NCI-H1436 (cell line): ENCODE measurements around the gene TRPV6.

Experiments used
- DNase-seq: peaks from one replicate; lab custom pipeline; 2025; lab: John Stamatoyannopoulos, UW

The TRPV6 gene

DNA sequence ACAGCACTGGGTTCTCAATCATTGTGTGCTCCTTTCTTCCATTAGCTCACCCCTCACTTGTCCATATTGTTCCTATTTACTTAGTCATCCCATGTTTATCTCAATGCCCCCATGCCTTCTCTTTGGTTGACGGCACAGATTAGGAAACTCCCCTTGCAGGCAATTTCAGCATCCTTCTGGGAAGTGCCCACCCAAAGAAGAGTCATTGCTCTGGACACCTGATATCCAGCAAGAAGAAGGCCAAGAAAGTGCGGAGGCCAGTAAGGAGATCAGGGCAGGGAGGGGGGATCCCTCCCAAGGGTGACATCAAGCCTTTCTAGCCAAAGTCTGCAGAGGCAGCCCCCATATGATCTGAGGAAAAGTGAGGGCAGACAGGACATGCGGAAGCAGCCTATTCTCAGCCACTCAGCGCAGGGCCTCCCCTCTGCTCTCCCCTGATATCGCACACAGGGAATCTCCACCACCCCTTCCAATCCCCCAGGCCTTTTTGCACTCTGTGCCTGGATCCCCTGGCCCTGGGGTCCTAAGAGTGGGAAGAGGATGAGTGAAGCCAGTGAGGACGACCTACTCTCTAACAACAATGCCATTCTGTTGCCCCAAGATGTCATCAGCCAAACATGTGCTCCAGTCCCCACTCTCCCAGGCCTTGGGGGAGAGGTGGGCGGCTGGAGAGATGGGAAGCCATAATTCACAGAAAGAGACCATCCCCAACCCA is 1.8 kb downstream of the TRPV6 start:
- DNase-seq: no peak

GRCh38 chr7:142883145-142883544 is 2.4 kb downstream of the TRPV6 start:
- DNase-seq: no peak

DNA sequence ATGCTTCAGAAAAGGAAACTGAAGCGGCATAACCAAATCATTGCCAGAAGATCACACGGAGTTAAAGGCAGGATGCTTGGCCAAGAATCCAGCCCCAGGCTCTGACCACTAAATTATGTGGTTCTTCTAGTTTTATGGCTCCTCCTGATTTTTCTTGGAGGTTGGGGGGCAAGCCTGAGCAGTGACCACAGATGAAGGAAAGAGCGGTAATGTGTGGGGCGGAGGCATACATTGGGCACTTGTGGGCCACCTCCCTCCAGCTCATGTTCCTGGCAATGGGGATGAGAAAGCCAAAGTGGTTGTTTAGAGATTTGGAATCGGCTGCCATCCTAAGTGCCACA is 3.2 kb downstream of the TRPV6 start:
- no peak for DNase-seq

DNA sequence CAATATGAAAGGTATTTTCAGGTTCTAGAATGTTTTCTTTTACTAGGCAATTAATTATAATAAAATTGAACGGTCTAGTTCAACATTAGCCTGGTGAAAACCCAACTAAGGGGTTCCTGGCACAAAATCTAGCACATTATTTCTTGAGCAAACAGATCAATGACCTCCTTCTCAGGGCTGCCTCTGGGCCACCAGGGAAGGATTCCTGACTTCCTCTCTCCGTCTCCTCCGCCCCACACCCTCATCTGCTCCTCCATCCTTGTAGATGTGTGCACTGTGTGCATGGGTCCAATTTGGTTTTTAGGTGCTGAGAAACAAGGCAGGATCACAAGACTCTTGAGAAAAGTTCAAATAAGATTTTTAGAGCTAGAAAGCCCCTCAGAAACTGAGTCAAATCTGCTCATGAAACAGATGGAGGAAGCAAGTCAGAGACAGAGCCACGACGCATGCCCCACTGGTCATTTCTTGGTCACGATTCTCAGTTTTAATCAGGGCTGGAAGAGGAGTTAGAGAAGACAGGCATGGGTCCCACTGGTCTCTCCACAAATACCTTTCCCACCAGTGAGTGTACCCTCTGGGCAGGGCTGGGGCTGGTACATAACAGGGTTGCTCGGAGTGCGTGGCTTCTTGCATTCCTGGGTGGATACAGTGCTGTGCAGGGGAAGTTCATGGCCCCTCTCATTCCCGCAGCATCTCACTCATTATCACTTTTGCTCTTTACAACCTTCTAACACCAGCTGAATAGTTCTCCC is 3.8 kb downstream of the TRPV6 start:
- DNase-seq: no peak

DNA sequence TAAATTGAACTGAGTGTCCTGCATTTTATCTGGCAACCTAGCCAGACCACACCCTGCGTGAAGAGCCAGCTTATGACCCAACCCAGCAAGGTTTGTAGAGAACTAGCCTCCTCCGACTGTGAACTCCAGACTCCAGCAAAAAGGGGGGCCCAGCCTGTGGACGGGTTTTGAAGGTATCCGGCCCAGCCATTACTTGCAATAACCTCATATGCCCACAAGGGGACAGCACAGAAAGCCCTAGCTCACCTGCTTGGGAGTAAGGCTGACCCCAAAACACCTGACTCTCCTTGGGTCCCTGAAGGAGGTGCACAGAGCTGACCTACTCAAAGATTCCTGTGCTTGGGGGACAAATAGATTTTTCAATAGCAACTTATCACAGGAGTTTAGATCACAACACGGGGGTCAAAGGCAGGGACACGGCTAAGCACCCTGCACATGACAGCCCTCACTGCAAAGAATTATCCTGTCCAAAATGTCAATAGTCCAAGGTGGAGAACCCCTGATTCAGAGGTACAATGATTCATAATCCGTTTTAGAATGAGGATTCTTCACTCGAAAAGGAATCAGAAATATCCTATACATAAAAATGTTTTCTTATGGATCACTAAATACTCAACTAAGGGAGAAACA is 4.6 kb downstream of the TRPV6 start:
- no peak for DNase-seq

GRCh38 chr7:142879060-142879459 is 6.5 kb downstream of the TRPV6 start:
- DNase-seq: no peak

- DNase-seq: no peak
Observed at GRCh38 chr7:142878315-142878714, 7.2 kb downstream of the TRPV6 start.

DNA sequence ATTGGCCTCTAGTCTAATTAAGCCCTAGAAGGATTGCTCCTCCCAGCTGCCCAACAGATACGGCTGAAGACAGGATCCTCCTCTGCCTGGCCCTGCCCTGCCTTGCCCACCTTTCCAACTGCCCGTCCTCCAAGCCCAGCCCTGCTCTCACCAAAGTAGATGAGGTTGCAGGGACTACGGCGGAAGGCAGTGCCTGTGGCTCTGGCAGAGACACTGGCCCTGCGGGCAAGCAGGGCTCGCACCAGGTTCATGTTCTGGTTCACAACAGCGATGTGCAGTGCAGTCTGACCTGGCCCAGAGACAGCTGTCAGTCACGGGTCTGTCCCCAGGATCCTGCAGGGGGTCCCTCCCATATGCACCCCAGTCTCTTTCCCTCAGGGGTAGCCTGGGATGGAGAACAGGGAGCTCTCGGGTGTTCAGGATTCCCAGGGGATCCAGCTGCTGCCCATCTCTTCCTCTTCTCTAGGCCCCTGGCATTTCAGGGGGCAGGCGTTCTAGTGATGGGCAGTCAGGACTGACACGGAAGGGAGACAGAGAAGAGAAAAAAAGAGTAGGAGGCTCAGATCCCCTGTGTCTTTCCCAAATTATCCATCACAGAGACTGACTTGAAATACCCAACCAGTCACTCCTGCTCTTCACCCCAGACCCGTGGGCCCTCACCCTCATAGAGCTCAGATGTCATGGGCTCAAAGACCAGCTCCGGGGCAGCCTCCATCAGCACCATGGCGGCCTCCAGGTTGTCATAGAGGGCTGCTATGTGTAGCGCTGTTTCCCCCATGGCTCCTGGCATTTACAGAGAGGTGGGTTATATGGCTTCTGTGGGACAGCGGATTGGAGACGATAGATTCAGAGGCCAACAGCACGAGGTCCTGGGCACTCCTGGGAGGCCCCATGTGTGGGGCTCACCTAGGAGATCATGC is 8.3 kb downstream of the TRPV6 start:
- no peak for DNase-seq

GRCh38 chr7:142876236-142876960 is 9.1 kb downstream of the TRPV6 start:
- no peak for DNase-seq

- DNase-seq: no peak
Observed at GRCh38 chr7:142875456-142875855, 10.1 kb downstream of the TRPV6 start.

GRCh38 chr7:142874837-142875236 is 10.7 kb downstream of the TRPV6 start:
- no peak for DNase-seq

DNA sequence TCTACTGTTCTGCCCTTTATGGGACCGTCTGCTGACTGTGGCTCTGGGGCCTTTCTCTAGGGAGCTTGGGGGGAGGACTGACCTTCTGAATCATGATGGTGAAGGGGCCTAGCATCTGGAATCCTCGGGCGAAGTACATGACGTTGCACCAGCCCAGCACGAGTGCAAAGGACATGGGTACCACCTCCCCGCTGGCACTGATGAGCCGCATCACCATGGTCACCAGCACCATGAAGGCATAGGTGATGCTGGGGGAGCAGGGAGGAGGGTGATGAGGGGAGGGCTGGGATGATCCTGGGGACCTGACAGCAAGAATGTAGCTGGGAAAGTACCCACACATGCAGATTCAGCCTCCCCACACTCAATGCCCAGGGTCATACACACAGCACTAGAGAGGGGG is 11.1 kb downstream of the TRPV6 start:
- DNase-seq: no peak

DNA sequence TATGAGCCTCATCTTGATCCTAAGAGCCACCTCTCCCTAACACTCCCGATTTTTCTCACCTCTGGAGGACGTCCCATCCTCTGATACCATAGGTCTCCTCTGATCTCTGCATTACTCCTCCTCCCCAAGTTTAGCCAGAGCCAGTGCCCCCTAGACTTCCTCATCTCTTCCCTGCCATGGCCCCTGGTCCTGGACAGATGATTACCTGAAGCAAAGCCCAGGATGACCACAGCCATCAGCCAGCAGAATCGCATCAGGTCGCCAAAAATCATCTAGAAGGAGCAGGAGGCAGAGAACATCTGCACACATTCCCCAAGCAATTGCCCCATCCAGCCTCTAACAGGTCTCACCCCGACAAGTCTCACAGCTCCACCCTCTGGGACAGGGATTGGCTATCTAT is 11.7 kb downstream of the TRPV6 start:
- DNase-seq: no peak

GRCh38 chr7:142873281-142873784 is 12.2 kb downstream of the TRPV6 start:
- no peak for DNase-seq

- no peak for DNase-seq
Observed at GRCh38 chr7:142872106-142872675, 13.4 kb downstream of the TRPV6 start.

- DNase-seq: no peak
Observed at GRCh38 chr7:142871260-142872105, 14.1 kb downstream of the TRPV6 start.

GRCh38 chr7:142870566-142871259 is 14.8 kb downstream of the TRPV6 start:
- no peak for DNase-seq

- DNase-seq: no peak
Observed at GRCh38 chr7:142870147-142870559, 15.4 kb downstream of the TRPV6 start.

- DNase-seq: no peak
Observed at GRCh38 chr7:142869434-142869833, 16.1 kb downstream of the TRPV6 start.
